ENCODE data around the gene PMEPA1. TPM values are rescaled to one million over a fixed set of nuclear protein-coding genes. Genes with fewer than 3 reads are reported as not detected.
"Not testable (repeated sequence)": the region's sequence is repeated elsewhere in the genome, so short reads cannot be mapped to it uniquely, and the experiment has no call there.

The PMEPA1 gene
- total and polyA plus RNA-seq, 2 experiments from 2014 or later, result 8.8 to 10.9 TPM

DNA sequence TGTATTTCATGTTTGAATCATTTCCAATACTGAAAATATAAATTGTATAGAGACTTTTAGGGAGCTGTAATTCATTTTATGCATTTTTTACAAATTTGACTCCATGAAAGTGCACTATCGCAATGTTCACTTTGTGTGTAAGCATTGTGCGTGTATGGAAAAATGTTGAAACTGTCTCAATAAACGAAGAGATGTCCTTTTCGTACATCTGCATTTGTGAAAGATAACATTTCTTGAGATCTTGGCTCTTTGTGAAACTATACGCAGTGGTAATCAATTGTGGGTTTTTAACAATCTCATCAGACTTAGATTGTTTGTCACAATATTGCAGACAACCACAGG lies 70.9 kb downstream of the PMEPA1 start:
- Histone ChIP-seq H3K4me1 (ENCODE audit: low read depth) (no peaks in the 10 kb centered on the region), H3K27ac (no peak overlapping the region), H3K9me3 (ENCODE audit: low read depth) (no peaks in the 10 kb centered on the region), H3K27me3 (no peaks in the 10 kb centered on the region), H3K36me3 (no peaks in the 10 kb centered on the region), H3K4me3 (no peak overlapping the region)
- TF ChIP-seq, protein P1, sequence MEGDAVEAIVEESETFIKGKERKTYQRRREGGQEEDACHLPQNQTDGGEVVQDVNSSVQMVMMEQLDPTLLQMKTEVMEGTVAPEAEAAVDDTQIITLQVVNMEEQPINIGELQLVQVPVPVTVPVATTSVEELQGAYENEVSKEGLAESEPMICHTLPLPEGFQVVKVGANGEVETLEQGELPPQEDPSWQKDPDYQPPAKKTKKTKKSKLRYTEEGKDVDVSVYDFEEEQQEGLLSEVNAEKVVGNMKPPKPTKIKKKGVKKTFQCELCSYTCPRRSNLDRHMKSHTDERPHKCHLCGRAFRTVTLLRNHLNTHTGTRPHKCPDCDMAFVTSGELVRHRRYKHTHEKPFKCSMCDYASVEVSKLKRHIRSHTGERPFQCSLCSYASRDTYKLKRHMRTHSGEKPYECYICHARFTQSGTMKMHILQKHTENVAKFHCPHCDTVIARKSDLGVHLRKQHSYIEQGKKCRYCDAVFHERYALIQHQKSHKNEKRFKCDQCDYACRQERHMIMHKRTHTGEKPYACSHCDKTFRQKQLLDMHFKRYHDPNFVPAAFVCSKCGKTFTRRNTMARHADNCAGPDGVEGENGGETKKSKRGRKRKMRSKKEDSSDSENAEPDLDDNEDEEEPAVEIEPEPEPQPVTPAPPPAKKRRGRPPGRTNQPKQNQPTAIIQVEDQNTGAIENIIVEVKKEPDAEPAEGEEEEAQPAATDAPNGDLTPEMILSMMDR (IDR thresholded peaks at IDR 0.05; ENCODE audit: low read depth, low read length), result no peak
- DNase-seq (ENCODE audit: low read depth in 1 of 2, low spot score in 1 of 2), result no peak

DNA sequence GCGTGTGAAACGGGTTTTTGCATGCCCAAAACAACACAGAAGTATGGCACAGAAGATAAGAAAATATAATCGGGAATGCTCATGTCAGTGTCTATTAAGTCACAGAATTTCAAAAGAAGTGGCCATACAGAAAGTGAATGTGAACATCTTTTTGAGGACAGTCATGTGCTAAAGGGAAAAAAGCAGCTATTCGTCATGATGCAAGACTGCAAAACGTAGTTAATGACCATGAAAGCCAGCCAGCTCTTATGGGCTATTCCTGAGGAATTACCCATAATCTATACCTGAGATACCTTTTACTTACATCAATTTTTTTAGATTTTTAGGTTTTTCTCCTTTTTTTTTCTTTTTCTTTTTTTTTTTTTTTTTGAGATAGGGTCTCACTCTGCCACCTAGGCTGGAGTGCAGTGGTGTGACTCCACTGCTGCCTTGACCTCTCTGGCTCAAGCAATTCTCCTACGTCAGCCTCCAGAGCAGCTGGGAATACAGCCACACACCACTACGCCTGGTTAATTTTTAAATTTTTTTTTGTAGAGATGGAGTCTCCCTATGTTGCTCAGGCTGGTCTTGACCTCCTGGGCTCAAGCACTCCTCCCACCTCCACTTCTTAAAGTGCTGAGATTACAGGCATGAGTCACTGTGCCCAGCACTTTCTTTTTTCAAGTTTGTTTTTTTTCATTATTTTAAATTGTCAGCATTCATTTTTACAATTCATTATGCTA lies 71.5 kb downstream of the PMEPA1 start:
- no peak overlapping the region for H3K4me3 ChIP-seq
- TF ChIP-seq, protein P1 (IDR thresholded peaks at IDR 0.05; ENCODE audit: low read depth, low read length), result no peak

DNA sequence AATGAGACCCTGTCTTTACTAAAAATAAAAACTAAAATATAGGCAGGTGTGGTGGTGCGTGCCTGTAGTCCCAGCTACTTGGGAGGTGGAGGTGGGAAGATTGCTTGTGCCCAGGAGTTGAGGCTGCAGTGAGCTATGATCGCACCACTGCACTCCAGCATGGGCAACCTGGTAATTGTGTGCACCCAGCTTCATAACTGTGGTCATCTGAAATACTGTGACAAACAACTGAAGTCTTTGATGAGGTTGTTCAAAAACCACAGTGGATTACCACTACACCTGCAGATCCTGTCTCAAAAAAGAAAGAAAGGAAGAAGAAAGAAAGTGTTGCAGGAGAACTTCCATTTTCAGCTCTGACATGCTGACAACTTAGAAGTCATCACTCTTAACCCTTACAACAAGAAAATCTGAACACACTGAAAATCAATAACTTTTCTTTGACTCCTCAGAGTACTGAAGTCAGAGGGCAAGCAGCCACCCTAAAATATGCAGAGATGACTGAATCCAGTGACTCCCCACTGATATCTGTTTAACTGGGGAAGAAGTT lies 75.8 kb downstream of the PMEPA1 start:
- Histone ChIP-seq H3K4me1 (ENCODE audit: low read depth) (no peaks in the 10 kb centered on the region), H3K27me3 (no peaks in the 10 kb centered on the region), H3K9me3 (ENCODE audit: low read depth) (no peaks in the 10 kb centered on the region), H3K36me3 (no peaks in the 10 kb centered on the region), H3K4me3 (no peak overlapping the region), H3K27ac (no peak overlapping the region)
- DNase-seq (ENCODE audit: low read depth in 1 of 2, low spot score in 1 of 2), result no peak
- TF ChIP-seq, protein P1 (IDR thresholded peaks at IDR 0.05; ENCODE audit: low read depth, low read length), result no peak

More for the DNA sequence above, 71.5 kb downstream of the PMEPA1 start:
- Histone ChIP-seq H3K27me3 (no peaks in the 10 kb centered on the region), H3K9me3 (ENCODE audit: low read depth) (no peaks in the 10 kb centered on the region), H3K4me1 (ENCODE audit: low read depth) (no peaks in the 10 kb centered on the region), H3K27ac (no peak overlapping the region), H3K36me3 (no peaks in the 10 kb centered on the region)
- peak in 1 of 2 donors; percentile 54 for DNase-seq (ENCODE audit: low read depth in 1 of 2, low spot score in 1 of 2)

DNA sequence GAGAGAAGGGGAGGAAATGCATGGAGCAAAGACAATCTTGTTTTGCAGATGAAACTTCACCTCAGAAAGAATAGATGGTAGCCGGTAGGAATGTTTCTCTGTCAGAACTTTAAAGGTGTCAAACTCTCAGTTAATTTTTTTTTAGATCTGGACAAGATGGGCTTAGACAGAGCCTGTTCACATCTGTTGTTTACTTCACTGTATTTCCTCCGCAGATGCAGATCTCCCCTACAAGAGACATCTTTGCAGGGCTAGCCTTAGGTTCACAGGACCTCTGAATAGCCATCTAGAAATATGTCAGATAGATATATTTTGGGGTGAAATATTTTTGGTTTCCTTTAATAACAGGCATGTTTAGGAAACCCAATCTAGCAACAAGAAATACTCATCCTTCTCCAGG lies 77.5 kb downstream of the PMEPA1 start:
- TF ChIP-seq, protein P1 (IDR thresholded peaks at IDR 0.05; ENCODE audit: low read depth, low read length), result no peak
- H3K4me3 ChIP-seq, result no peak overlapping the region
- no peak for DNase-seq (ENCODE audit: low read depth in 1 of 2, low spot score in 1 of 2)
- H3K4me1 ChIP-seq (ENCODE audit: low read depth), result no peaks in the 10 kb centered on the region
- H3K27ac ChIP-seq, result no peak overlapping the region
- no peaks in the 10 kb centered on the region for H3K9me3 ChIP-seq (ENCODE audit: low read depth)
- H3K27me3 ChIP-seq, result no peaks in the 10 kb centered on the region
- no peaks in the 10 kb centered on the region for H3K36me3 ChIP-seq

DNA sequence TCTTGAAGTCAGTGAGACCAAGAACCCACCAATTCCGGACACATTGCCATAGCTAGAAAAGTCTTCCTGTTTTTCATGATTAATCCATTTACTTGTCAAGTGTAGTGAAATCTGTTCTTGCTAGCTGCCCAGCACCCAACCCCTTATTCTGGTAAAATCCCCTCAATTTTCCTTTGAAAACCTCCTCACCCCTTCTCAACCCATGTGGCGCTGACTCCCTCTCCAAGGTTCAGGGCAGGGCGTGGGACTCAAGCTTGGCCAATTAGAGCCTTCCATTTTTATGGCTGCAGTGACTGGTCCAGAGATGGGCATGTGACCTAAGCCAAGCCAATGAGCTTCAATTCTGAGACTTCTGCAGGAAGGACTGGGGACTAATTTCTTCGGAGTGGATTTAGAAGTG lies 79.8 kb downstream of the PMEPA1 start:
- TF ChIP-seq, protein P1 (IDR thresholded peaks at IDR 0.05; ENCODE audit: low read depth, low read length), result no peak
- Histone ChIP-seq H3K4me3 (no peak overlapping the region), H3K36me3 (no peaks in the 10 kb centered on the region)

DNA sequence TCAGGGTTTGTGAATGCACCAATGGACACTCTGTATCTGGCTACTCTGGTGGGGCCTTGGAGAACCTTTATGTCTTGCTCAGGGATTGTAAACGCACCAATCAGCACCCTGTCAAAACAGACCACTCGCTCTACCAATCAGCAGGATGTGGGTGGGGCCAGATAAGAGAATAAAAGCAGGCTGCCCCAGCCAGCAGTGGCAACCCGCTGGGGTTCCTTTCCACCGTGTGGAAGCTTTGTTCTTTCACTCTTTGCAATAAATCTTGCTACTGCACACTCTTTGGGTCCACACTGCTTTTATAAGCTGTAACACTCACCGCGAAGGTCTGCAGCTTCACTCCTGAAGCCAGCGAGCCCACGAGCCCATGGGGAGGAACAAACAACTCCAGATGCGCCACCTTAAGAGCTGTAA lies 80.3 kb downstream of the PMEPA1 start:
- H3K27me3 ChIP-seq; H3K4me1 ChIP-seq (ENCODE audit: low read depth); H3K4me3 ChIP-seq; H3K36me3 ChIP-seq; H3K27ac ChIP-seq; DNase-seq (ENCODE audit: low read depth in 1 of 2, low spot score in 1 of 2); H3K9me3 ChIP-seq (ENCODE audit: low read depth): not testable (repeated sequence)

More for the DNA sequence above, 79.8 kb downstream of the PMEPA1 start:
- Histone ChIP-seq H3K27ac (no peak overlapping the region), H3K27me3 (no peaks in the 10 kb centered on the region), H3K9me3 (ENCODE audit: low read depth) (no peaks in the 10 kb centered on the region), H3K4me1 (ENCODE audit: low read depth) (no peaks in the 10 kb centered on the region)
- no peak for DNase-seq (ENCODE audit: low read depth in 1 of 2, low spot score in 1 of 2)

DNA sequence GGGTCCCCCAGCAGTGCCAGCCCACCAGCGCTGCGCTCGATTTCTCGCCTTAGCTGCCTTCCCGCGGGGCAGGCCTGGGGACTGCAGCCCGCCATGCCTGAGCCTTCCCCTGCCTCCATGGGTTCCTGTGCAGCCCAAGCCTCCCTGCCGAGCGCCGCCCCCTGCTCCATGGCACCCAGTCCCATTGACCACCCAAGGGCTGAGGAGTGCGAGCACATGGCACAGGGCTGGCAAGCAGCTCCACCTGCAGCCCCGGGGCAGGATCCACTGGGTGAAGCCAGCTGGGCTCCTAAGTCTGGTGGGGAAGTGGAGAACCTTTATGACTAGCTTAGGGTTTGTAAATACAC lies 80.9 kb downstream of the PMEPA1 start:
- not testable (repeated sequence) for H3K9me3 ChIP-seq (ENCODE audit: low read depth)

More for the DNA sequence above, 80.9 kb downstream of the PMEPA1 start:
- H3K27me3 ChIP-seq; H3K4me3 ChIP-seq; H3K4me1 ChIP-seq (ENCODE audit: low read depth); DNase-seq (ENCODE audit: low read depth in 1 of 2, low spot score in 1 of 2); H3K27ac ChIP-seq; H3K36me3 ChIP-seq: not testable (repeated sequence)
